HepG2 (cell line): ENCODE measurements around the gene MLC1. TPM values are rescaled to one million over a fixed set of nuclear protein-coding genes. Genes with fewer than 3 reads are reported as not detected.

Experiments
- ATAC-seq: fragments of 200-7000 bp; cut with Tn5 transposase; 3 replicates; pipeline ENCODE4 v1.9.1; 2020; ENCODE audit warnings: mild to moderate bottlenecking, moderate library complexity
- BruUV-seq: library from RNA; stranded (reverse); fragments of 400-500 nt; replicated peaks from 2 replicates; lab custom pipeline; 2021; lab: Mats Ljungman, UMichigan
- CTCF ChIA-PET: fragments of 300-600 bp; formaldehyde crosslinking; extraction: SDS; loops from one replicate; lab custom pipeline; 2021; ENCODE audit warnings: low total read pairs, inconsistent platforms, low intra/inter-chr PET ratio; lab: Yijun Ruan, JAX
- POLR2A ChIA-PET: fragments of 350-600 bp; sonication (Branson Sonifier 250); formaldehyde crosslinking; loops from one replicate; lab custom pipeline; 2020; ENCODE audit warnings: antibody characterized with exemption, inconsistent platforms; lab: Yijun Ruan, JAX
- DNase-seq: peaks from one replicate; pipeline ENCODE4 v3.0.0-alpha.2; 2015; ENCODE audit warnings: low spot score
- FAIRE-seq: peaks from 3 replicates; lab custom pipeline; 2011; peaks lifted over from hg19 to GRCh38; lab: Jason Lieb, UNC
- H2AFZ ChIP-seq: one replicate; pipeline ENCODE4 v1.6.1; 2011; ENCODE audit warnings: low read length, inconsistent platforms
- H3K27ac ChIP-seq: fragments of 300-600 bp; 3 replicates; pipeline ENCODE4 v1.8.0; 2011; ENCODE audit warnings: mixed run types, mild to moderate bottlenecking, mixed read lengths, low read length, inconsistent platforms; ENCODE audit not compliant: insufficient read depth; ENCODE audit errors: extremely low read length
- H3K27me3 ChIP-seq, 2 experiments: fragments of 200-600 bp in 1 of 2; 2 replicates in 1 of 2; 3 replicates in 1 of 2; pipeline versions ENCODE4 v1.6.0 to v1.8.0; 2011; ENCODE audit warnings: low read length in 2 of 2, mild to moderate bottlenecking in 2 of 2, moderate library complexity in 2 of 2, inconsistent platforms in 1 of 2; ENCODE audit not compliant: insufficient read depth in 2 of 2, control insufficient read depth in 1 of 2
- H3K36me3 ChIP-seq, 2 experiments: fragments of 200-600 bp in 1 of 2; replicated peaks in 1 of 2; 2 replicates in 1 of 2; 3 replicates in 1 of 2; pipeline versions ENCODE4 v1.5.1 to v1.8.0; 2011; ENCODE audit warnings: low read length in 2 of 2, inconsistent platforms in 1 of 2; ENCODE audit not compliant: insufficient read depth in 2 of 2, control insufficient read depth in 1 of 2
- H3K4me1 ChIP-seq: 2 replicates; pipeline ENCODE4 v1.5.1; 2012; ENCODE audit warnings: low read length, inconsistent platforms; ENCODE audit not compliant: insufficient read depth
- H3K4me2 ChIP-seq: 2 replicates; pipeline ENCODE4 v1.6.0; 2011; ENCODE audit warnings: low read depth, low read length, inconsistent platforms
- H3K4me3 ChIP-seq, 3 experiments: fragments of 200-600 bp in 1 of 3; sonication (generic), shearing (Covaris generic) in 1 of 3; replicated peaks in 1 of 3; 2 replicates each; pipeline ENCODE4 v1.5.1; 2011 to 2016; ENCODE audit warnings: low read length in 3 of 3, inconsistent platforms in 2 of 3, low read depth in 2 of 3, mild to moderate bottlenecking in 2 of 3, control low read depth in 1 of 3, mixed read lengths in 1 of 3; ENCODE audit not compliant: insufficient read depth in 1 of 3
- H3K79me2 ChIP-seq: one replicate; pipeline ENCODE4 v1.6.1; 2011; ENCODE audit warnings: low read length, inconsistent platforms; ENCODE audit not compliant: insufficient read depth
- H3K9ac ChIP-seq: 2 replicates; pipeline ENCODE4 v1.6.0; 2011; ENCODE audit warnings: mild to moderate bottlenecking, low read depth, low read length, inconsistent platforms; ENCODE audit not compliant: insufficient read depth
- H3K9me3 ChIP-seq: 2 replicates; pipeline ENCODE4 v1.5.1; 2012; ENCODE audit warnings: mild to moderate bottlenecking, low read length
- H4K20me1 ChIP-seq: 2 replicates; pipeline ENCODE4 v1.6.0; 2011; ENCODE audit warnings: inconsistent platforms, mild to moderate bottlenecking, low read length, moderate library complexity; ENCODE audit not compliant: insufficient read depth
- CSRNP2 ChIP-seq: sonication (generic); formaldehyde crosslinking; conservative IDR thresholded peaks from 2 replicates; pipeline ENCODE4 v1.8.0; 2022; ENCODE audit warnings: low read depth, missing genetic modification reagents
- EED ChIP-seq: sonication (generic); formaldehyde crosslinking; IDR thresholded peaks from 2 replicates; pipeline ENCODE4 v1.5.0; 2020; ENCODE audit warnings: mild to moderate bottlenecking, missing genetic modification reagents
- FIP1L1 ChIP-seq: fragments of 200-400 bp; formaldehyde crosslinking; IDR thresholded peaks from 2 replicates; pipeline ENCODE4 v1.6.1; 2018; ENCODE audit warnings: low read depth, mild to moderate bottlenecking, low read length, moderate library complexity, borderline replicate concordance; ENCODE audit not compliant: insufficient read depth
- GLI4 ChIP-seq: sonication (generic); formaldehyde crosslinking; IDR thresholded peaks from 2 replicates; pipeline ENCODE4 v1.5.1; 2020; ENCODE audit warnings: missing genetic modification reagents, mild to moderate bottlenecking, moderate library complexity, borderline replicate concordance
- MED1 ChIP-seq: sonication (generic); formaldehyde crosslinking; IDR thresholded peaks from 2 replicates; pipeline ENCODE4 v1.4.0; 2020; ENCODE audit warnings: missing genetic modification reagents
- NKX3-1 ChIP-seq: sonication (generic); formaldehyde crosslinking; IDR thresholded peaks from 2 replicates; pipeline ENCODE4 v1.5.0; 2020; ENCODE audit warnings: missing genetic modification reagents
- RBM22 ChIP-seq: fragments of 200-400 bp; formaldehyde crosslinking; optimal IDR thresholded peaks from 2 replicates; pipeline ENCODE3; 2017; ENCODE audit warnings: mild to moderate bottlenecking, low read length, moderate library complexity
- SKI ChIP-seq: fragments of 450-650 bp; IDR thresholded peaks from one replicate; pipeline ENCODE4 v1.6.1; 2018; ENCODE audit warnings: mild to moderate bottlenecking; ENCODE audit not compliant: partially characterized antibody
- TSC22D2 ChIP-seq: sonication (generic); formaldehyde crosslinking; IDR thresholded peaks from 2 replicates; pipeline ENCODE4 v1.5.1; 2020; ENCODE audit warnings: missing genetic modification reagents, mild to moderate bottlenecking, borderline replicate concordance
- YEATS2 ChIP-seq: sonication (generic); formaldehyde crosslinking; IDR thresholded peaks from 2 replicates; pipeline ENCODE4 v1.4.0; 2020; ENCODE audit warnings: missing genetic modification reagents, borderline replicate concordance
- ZNF326 ChIP-seq: sonication (generic); formaldehyde crosslinking; IDR thresholded peaks from 2 replicates; pipeline ENCODE4 v1.4.0; 2020; ENCODE audit warnings: missing genetic modification reagents, borderline replicate concordance
- ZNF382 ChIP-seq: sonication (generic); formaldehyde crosslinking; IDR thresholded peaks from 2 replicates; pipeline ENCODE4 v1.5.0; 2020; ENCODE audit warnings: missing genetic modification reagents, mild to moderate bottlenecking, borderline replicate concordance
- ZNF576 ChIP-seq: sonication (generic); formaldehyde crosslinking; IDR thresholded peaks from 2 replicates; pipeline ENCODE4 v1.4.0; 2020; ENCODE audit warnings: mild to moderate bottlenecking, missing genetic modification reagents
- ZNF598 ChIP-seq: sonication (generic); formaldehyde crosslinking; IDR thresholded peaks from 2 replicates; pipeline ENCODE4 v1.5.1; 2020; ENCODE audit warnings: mild to moderate bottlenecking, missing genetic modification reagents, borderline replicate concordance
- ZNF605 ChIP-seq: sonication (generic); formaldehyde crosslinking; IDR thresholded peaks from 2 replicates; pipeline ENCODE4 v1.8.0; 2022; ENCODE audit warnings: mild to moderate bottlenecking, missing genetic modification reagents
- ZNF83 ChIP-seq: sonication (generic); formaldehyde crosslinking; IDR thresholded peaks from 2 replicates; pipeline ENCODE4 v1.4.0; 2020; ENCODE audit warnings: missing genetic modification reagents, mild to moderate bottlenecking, borderline replicate concordance
- WGBS: methylation state at CpG from one replicate; pipeline ENCODE4 v1.1.6; 2017; ENCODE audit warnings: low lambda C conversion rate; 5-methylcytosine and 5-hydroxymethylcytosine counted together
- in situ Hi-C: cut with HindIII; loops from 2 replicates; pipeline ENCODE4 v1.10.0; 2017; ENCODE audit warnings: low pct_unique_long_range_greater_than_20kb; ENCODE audit not compliant: extremely low pct_ligation_motif_present
- intact Hi-C: fragments of 100-400 bp; cut with micrococcal nuclease; formaldehyde crosslinking; loops from one replicate; pipeline ENCODE4 v1.10.0; 2022; ENCODE audit not compliant: unreplicated experiment
- polyA plus RNA-seq, 8 experiments: library from polyadenylated mRNA; depleted of rRNA in 3 of 8; stranded (reverse) in 7 of 8; unstranded in 1 of 8; fragments of >200 nt; fragmentation: Illumina TruSeq in 4 of 8; extraction: Trizol in 4 of 8; gene quantifications; 2 replicates each; pipeline versions ENCODE4 v1.2.1 to v1.2.3, GENCODE V29; 2011 to 2016; ENCODE audit warnings: low read depth in 4 of 8, missing spikeins in 1 of 8, mixed read lengths in 1 of 8; ENCODE audit not compliant: insufficient read depth in 1 of 8
- total RNA-seq, 5 experiments: library from RNA; depleted of rRNA; stranded (reverse); fragments of >200 nt; fragmentation: Illumina TruSeq; extraction: Trizol; gene quantifications; 2 replicates each; pipeline ENCODE4 v1.2.3, GENCODE V29; 2016; ENCODE audit warnings: low read depth in 1 of 5

Gene MLC1
- total and polyA plus RNA-seq, 2 of the 13 experiments (the other 11 are each of a cell fraction or from before 2014, with no cell fraction given): not detected

GRCh38 chr22:50080077-50080465 is 5.2 kb downstream of the MLC1 start:
- FAIRE-seq (no peak), ATAC-seq (no peak), DNase-seq (no peak)
- Histone ChIP-seq H3K9ac (no peak overlapping the region), H3K9me3 (no peaks in the 10 kb centered on the region), H2AFZ (no peak overlapping the region), H3K79me2 (no peaks in the 10 kb centered on the region), H3K4me3 (no peak overlapping the region), H3K27me3 (peaks cover 5 to 54% of the 10 kb centered on the region in 2 experiments; a peak in 4 of 5 replicates), H3K36me3 (no peaks in the 10 kb centered on the region), H3K27ac (no peak overlapping the region), H3K4me1 (peaks cover 25% of the 10 kb centered on the region), H3K4me2 (no peak overlapping the region), H4K20me1 (no peaks in the 10 kb centered on the region)
- ChIA-PET CTCF (no interaction called here), POLR2A (no interaction called here)
- WGBS: 60% methylated on average over 8 of the region's 13 CpGs
- in situ Hi-C loops (no loop called here), intact Hi-C loops (no loop called here)
- TF ChIP-seq NKX3-1 (CRISPR knock-in tag) (no peak), MED1 (no peak), ZNF605 (CRISPR knock-in tag) (no peak), FIP1L1 (no peak)
- no TSS peak for BruUV-seq

GRCh38 chr22:50078761-50079160 is 6.5 kb downstream of the MLC1 start:
- 68% methylated on average over 9 of the region's 9 CpGs for WGBS
- no peak for ATAC-seq
- H3K9ac ChIP-seq: no peak overlapping the region
- peaks cover 25% of the 10 kb centered on the region for H3K4me1 ChIP-seq
- in situ Hi-C loops (no loop called here), intact Hi-C loops (no loop called here)
- H3K4me2 ChIP-seq: no peak overlapping the region
- FAIRE-seq: no peak
- no TSS peak for BruUV-seq
- H3K27ac ChIP-seq: no peak overlapping the region
- H4K20me1 ChIP-seq: no peaks in the 10 kb centered on the region
- no peak overlapping the region for H3K4me3 ChIP-seq
- no peaks in the 10 kb centered on the region for H3K79me2 ChIP-seq
- no peak overlapping the region for H2AFZ ChIP-seq
- CTCF ChIA-PET: no interaction called here
- no peaks in the 10 kb centered on the region for H3K9me3 ChIP-seq
- POLR2A ChIA-PET: no interaction called here
- no peak for DNase-seq
- peaks cover 5 to 45% of the 10 kb centered on the region in 2 experiments; a peak in 4 of 5 replicates for H3K27me3 ChIP-seq
- no peaks in the 10 kb centered on the region for H3K36me3 ChIP-seq
- TF ChIP-seq YEATS2 (CRISPR knock-in tag) (no peak), EED (CRISPR knock-in tag) (no peak), GLI4 (CRISPR knock-in tag) (no peak), ZNF382 (CRISPR knock-in tag) (no peak), ZNF598 (CRISPR knock-in tag) (no peak), ZNF326 (CRISPR knock-in tag) (no peak), ZNF576 (CRISPR knock-in tag) (no peak), RBM22 (no peak), CSRNP2 (CRISPR knock-in tag) (no peak), TSC22D2 (CRISPR knock-in tag) (no peak), SKI (no peak), ZNF83 (CRISPR knock-in tag) (no peak)
